ENCODE results near the gene DRC1.

DRC1 gene

DNA sequence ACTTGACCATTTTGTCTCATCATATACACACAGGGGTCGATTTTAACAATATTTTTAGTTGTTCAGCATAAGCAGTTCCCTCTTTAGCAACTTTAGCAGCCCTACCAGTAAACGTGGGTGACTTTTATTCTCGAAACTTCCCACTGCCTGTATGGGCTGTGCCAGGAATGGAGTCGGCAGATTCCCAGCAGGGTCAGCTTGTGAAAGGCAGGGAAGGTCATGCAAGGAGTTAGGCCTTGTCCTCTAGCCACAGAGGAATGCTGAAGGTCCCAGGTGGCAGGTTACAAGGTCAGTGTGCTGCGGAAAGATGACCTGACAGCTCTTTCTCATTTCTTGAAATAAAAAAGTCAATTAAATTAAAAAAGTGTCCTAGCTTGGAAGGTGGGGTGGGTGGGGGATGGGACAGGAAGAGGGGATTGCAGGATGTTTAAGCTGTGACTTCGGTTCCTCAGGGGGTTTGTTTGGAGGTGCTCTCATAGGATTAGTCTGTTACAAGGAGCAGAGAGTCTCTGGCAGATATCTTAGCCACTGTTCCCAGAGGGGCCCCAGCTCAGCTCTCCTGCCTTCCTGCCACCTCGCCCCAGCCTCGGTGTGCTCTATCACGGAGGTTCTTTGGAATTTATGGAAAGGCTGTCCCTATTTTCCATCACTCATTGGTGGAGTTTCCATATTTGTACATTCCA, 21.4 kb downstream of the DRC1 start:
- no peaks in the 10 kb centered on the region for H3K9me3 ChIP-seq (replicated peaks; ENCODE audit: insufficient read depth, low read length)
- H4K20me1 ChIP-seq (ENCODE audit: insufficient read depth, low read length) = no peaks in the 10 kb centered on the region
- H3K27me3 ChIP-seq (replicated peaks; ENCODE audit: insufficient read depth, low read length) = no peaks in the 10 kb centered on the region
- no peak overlapping the region for H2AFZ ChIP-seq (ENCODE audit: low read length)
- H3K4me2 ChIP-seq (ENCODE audit: low read depth, low read length) = no peak overlapping the region
- H3K4me3 ChIP-seq (ENCODE audit: low read length) = no peak overlapping the region
- no peak overlapping the region for H3K9ac ChIP-seq (ENCODE audit: low read length)
- no peak for TF ChIP-seq CTCF (IDR thresholded peaks at IDR 0.05; ENCODE audit: low read length)
- TF ChIP-seq EZH2phosphoT487 (IDR thresholded peaks at IDR 0.05; ENCODE audit: low read length) = no peak
- no peak for TF ChIP-seq EZH2 (optimal IDR thresholded peaks at IDR 0.05; ENCODE audit: low read depth, low read length)
- H3K9me2 ChIP-seq (replicated peaks; ENCODE audit: insufficient read depth, low read length) = no peaks in the 10 kb centered on the region
- no peaks in the 10 kb centered on the region for H3K36me3 ChIP-seq (replicated peaks; ENCODE audit: insufficient read depth, low read length)
- no peak for DNase-seq
- no peak overlapping the region for H3K27ac ChIP-seq (ENCODE audit: low read length)
- H3F3A ChIP-seq (ENCODE audit: insufficient read depth, low read length) = no peaks in the 10 kb centered on the region
- no peaks in the 10 kb centered on the region for H3K79me2 ChIP-seq (ENCODE audit: low read length)
- H3K4me1 ChIP-seq (ENCODE audit: low read length) = no peaks in the 10 kb centered on the region

DNA sequence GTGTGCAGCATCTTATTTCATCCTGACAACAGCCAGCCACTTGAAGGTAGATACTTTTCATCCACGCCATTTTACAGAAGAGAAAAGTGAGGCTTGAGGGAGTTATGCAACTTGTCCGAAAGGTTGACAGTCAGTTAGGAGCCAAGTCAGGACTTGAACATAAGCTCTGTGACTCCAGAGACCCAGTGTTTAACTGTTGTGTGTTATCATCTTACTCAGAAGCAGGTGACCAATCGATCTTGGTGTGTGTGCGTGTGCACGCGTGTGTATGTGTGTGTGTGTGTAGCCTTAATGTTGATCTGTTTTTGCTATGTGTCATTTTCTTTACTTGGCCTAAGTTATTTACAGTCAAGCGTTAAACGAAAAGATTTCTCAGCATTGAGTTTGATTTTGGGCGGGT, 22.0 kb downstream of the DRC1 start:
- Histone ChIP-seq H4K20me1 (ENCODE audit: insufficient read depth, low read length) (no peaks in the 10 kb centered on the region), H2AFZ (ENCODE audit: low read length) (no peak overlapping the region), H3K4me3 (ENCODE audit: low read length) (no peak overlapping the region), H3K9me3 (replicated peaks; ENCODE audit: insufficient read depth, low read length) (no peaks in the 10 kb centered on the region), H3K4me2 (ENCODE audit: low read depth, low read length) (no peak overlapping the region), H3K9ac (ENCODE audit: low read length) (no peak overlapping the region), H3F3A (ENCODE audit: insufficient read depth, low read length) (no peaks in the 10 kb centered on the region), H3K27me3 (replicated peaks; ENCODE audit: insufficient read depth, low read length) (no peaks in the 10 kb centered on the region), H3K9me2 (replicated peaks; ENCODE audit: insufficient read depth, low read length) (no peaks in the 10 kb centered on the region), H3K36me3 (replicated peaks; ENCODE audit: insufficient read depth, low read length) (no peaks in the 10 kb centered on the region), H3K79me2 (ENCODE audit: low read length) (no peaks in the 10 kb centered on the region), H3K27ac (ENCODE audit: low read length) (no peak overlapping the region), H3K4me1 (ENCODE audit: low read length) (no peaks in the 10 kb centered on the region)
- no peak for TF ChIP-seq CTCF (IDR thresholded peaks at IDR 0.05; ENCODE audit: low read length)
- no peak for TF ChIP-seq EZH2 (optimal IDR thresholded peaks at IDR 0.05; ENCODE audit: low read depth, low read length)
- TF ChIP-seq EZH2phosphoT487 (IDR thresholded peaks at IDR 0.05; ENCODE audit: low read length) = no peak
- DNase-seq = no peak

DNA sequence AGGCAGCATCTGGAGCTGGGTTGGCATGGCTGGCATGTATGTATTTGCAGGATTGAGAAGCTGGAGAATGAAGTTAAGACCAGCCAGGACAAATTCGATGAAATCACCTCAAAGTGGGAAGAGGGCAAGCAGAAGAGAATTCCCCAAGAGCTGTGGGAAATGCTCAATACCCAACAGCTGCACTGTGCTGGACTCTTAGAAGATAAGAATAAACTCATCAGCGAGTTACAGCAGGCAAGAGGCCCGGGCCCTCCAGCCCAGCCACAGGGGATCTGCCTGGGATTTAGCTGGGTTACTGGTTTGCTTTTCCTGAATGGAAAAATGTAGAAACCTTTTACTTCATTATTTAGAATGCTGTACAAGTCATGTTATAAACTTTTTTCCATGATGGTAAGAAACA, 22.5 kb downstream of the DRC1 start:
- no peak overlapping the region for H3K4me2 ChIP-seq (ENCODE audit: low read depth, low read length)
- H3F3A ChIP-seq (ENCODE audit: insufficient read depth, low read length) = no peaks in the 10 kb centered on the region
- TF ChIP-seq EZH2 (optimal IDR thresholded peaks at IDR 0.05; ENCODE audit: low read depth, low read length) = no peak
- TF ChIP-seq EZH2phosphoT487 (IDR thresholded peaks at IDR 0.05; ENCODE audit: low read length) = no peak
- TF ChIP-seq CTCF (IDR thresholded peaks at IDR 0.05; ENCODE audit: low read length) = no peak
- H3K9me2 ChIP-seq (replicated peaks; ENCODE audit: insufficient read depth, low read length) = no peaks in the 10 kb centered on the region
- H3K36me3 ChIP-seq (replicated peaks; ENCODE audit: insufficient read depth, low read length) = no peaks in the 10 kb centered on the region
- no peaks in the 10 kb centered on the region for H3K9me3 ChIP-seq (replicated peaks; ENCODE audit: insufficient read depth, low read length)
- no peaks in the 10 kb centered on the region for H3K4me1 ChIP-seq (ENCODE audit: low read length)
- no peak overlapping the region for H2AFZ ChIP-seq (ENCODE audit: low read length)
- no peak overlapping the region for H3K27ac ChIP-seq (ENCODE audit: low read length)
- H3K9ac ChIP-seq (ENCODE audit: low read length) = no peak overlapping the region
- H4K20me1 ChIP-seq (ENCODE audit: insufficient read depth, low read length) = no peaks in the 10 kb centered on the region
- H3K27me3 ChIP-seq (replicated peaks; ENCODE audit: insufficient read depth, low read length) = no peaks in the 10 kb centered on the region
- H3K4me3 ChIP-seq (ENCODE audit: low read length) = no peak overlapping the region
- no peak for DNase-seq
- no peaks in the 10 kb centered on the region for H3K79me2 ChIP-seq (ENCODE audit: low read length)
